ENCODE data around the gene PARD3B. TPM values are rescaled to one million over a fixed set of nuclear protein-coding genes. Genes with fewer than 3 reads are reported as not detected.

Gene PARD3B
- total and polyA plus RNA-seq, 2 of the 4 experiments (the other 2 are of a cell fraction): 3.3 to 15.6 TPM

GRCh38 chr2:204737296-204737695 is 192.0 kb downstream of the PARD3B start:
- Histone ChIP-seq H3K9me1 (ENCODE audit: insufficient read depth, low read length) (no peaks in the 10 kb centered on the region), H2AK5ac (ENCODE audit: low read depth, low read length) (no peak overlapping the region), H3K4me2 (ENCODE audit: low read depth, low read length) (no peak overlapping the region), H3K36me3 (ENCODE audit: control insufficient read depth, insufficient read depth, low read length) (no peaks in the 10 kb centered on the region), H4K8ac (ENCODE audit: low read depth in 2 of 2, low read length in 2 of 2) (no peak overlapping the region), H2AFZ (replicated peaks; ENCODE audit: low read length, poor library complexity) (no peak overlapping the region), H3K27me3 (ENCODE audit: control insufficient read depth, insufficient read depth, low read length) (no peaks in the 10 kb centered on the region), H2AK9ac (replicated peaks; ENCODE audit: low read depth, low read length, poor library complexity) (no peak overlapping the region), H3K56ac (ENCODE audit: extremely low read depth, insufficient read depth, low read length) (no peak overlapping the region), H2BK5ac (ENCODE audit: low read depth, low read length, poor library complexity, severe bottlenecking) (no peak overlapping the region), H3K9me3 (ENCODE audit: control insufficient read depth, insufficient read depth, low read length) (peaks cover 2% of the 10 kb centered on the region; the same call in 1 of the 2 replicates), H2BK120ac (ENCODE audit: low read depth, low read length) (no peak overlapping the region), H3K18ac (ENCODE audit: low read depth, low read length) (no peak overlapping the region), H2BK20ac (ENCODE audit: low read depth, low read length) (no peak overlapping the region), H3K14ac (replicated peaks; ENCODE audit: low read depth, low read length) (no peak overlapping the region), H2BK15ac (ENCODE audit: low read depth, low read length) (no peak overlapping the region), H3K4ac (ENCODE audit: low read depth, low read length) (no peak overlapping the region), H4K91ac (ENCODE audit: insufficient read depth, low read depth, low read length) (no peak overlapping the region), H3K27ac (ENCODE audit: insufficient read depth, low read length) (no peak overlapping the region), H3K23ac (ENCODE audit: low read depth, low read length) (no peak overlapping the region), H3K4me1 (ENCODE audit: control insufficient read depth, insufficient read depth, low read length) (peaks cover 2% of the 10 kb centered on the region), H3K9ac (ENCODE audit: low read depth, low read length) (no peak overlapping the region), H4K20me1 (ENCODE audit: insufficient read depth, low read length) (peaks cover 9% of the 10 kb centered on the region; the same call in 1 of the 2 replicates), H3K79me1 (ENCODE audit: low read depth in 1 of 2, low read length in 2 of 2) (peaks cover 23 to 24% of the 10 kb centered on the region in 2 experiments; a peak in 3 of 4 replicates), H3K4me3 (ENCODE audit: insufficient read depth, low read depth, low read length) (no peak overlapping the region), H4K5ac (ENCODE audit: low read depth, low read length) (no peak overlapping the region)
- CTCF ChIA-PET: no interaction called here
- POLR2A ChIA-PET (ENCODE audit: unreplicated experiment): no interaction called here
- DNase-seq: no peak
- in situ Hi-C loops (cut with MboI; ENCODE audit: low sequenced_read_pairs): no loop called here
- intact Hi-C loops (cut with micrococcal nuclease): no loop called here
- dilution Hi-C loops (cut with HindIII; ENCODE audit: low sequenced_read_pairs, unreplicated experiment): no loop called here
- BruUV-seq (replicated peaks): no TSS peak
- ATAC-seq (ENCODE audit: low read depth): no peak
- no CpG with 5 or more reads among the region's 1 CpG for WGBS, 2 experiments (ENCODE audit: extremely low coverage in 2 of 2, insufficient read length in 1 of 2)
- TF ChIP-seq NFE2L2 (IDR thresholded peaks at IDR 0.05; ENCODE audit: low read depth, low read length): no peak
- TF ChIP-seq, protein P1, sequence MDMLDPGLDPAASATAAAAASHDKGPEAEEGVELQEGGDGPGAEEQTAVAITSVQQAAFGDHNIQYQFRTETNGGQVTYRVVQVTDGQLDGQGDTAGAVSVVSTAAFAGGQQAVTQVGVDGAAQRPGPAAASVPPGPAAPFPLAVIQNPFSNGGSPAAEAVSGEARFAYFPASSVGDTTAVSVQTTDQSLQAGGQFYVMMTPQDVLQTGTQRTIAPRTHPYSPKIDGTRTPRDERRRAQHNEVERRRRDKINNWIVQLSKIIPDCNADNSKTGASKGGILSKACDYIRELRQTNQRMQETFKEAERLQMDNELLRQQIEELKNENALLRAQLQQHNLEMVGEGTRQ (IDR thresholded peaks at IDR 0.05; ENCODE audit: low read depth, low read length): no peak
- TF ChIP-seq SMC3 (IDR thresholded peaks at IDR 0.05; ENCODE audit: low read depth, low read length): no peak
- no peak for TF ChIP-seq MXI1 (IDR thresholded peaks at IDR 0.05; ENCODE audit: borderline replicate concordance, low read depth, low read length)
- TF ChIP-seq POLR2A (IDR thresholded peaks at IDR 0.05; ENCODE audit: low read depth, low read length): no peak
- TF ChIP-seq RAD21 (IDR thresholded peaks at IDR 0.05; ENCODE audit: low read length): no peak
- TF ChIP-seq BHLHE40 (IDR thresholded peaks at IDR 0.05; ENCODE audit: low read depth, low read length): no peak
- TF ChIP-seq, protein P2, sequence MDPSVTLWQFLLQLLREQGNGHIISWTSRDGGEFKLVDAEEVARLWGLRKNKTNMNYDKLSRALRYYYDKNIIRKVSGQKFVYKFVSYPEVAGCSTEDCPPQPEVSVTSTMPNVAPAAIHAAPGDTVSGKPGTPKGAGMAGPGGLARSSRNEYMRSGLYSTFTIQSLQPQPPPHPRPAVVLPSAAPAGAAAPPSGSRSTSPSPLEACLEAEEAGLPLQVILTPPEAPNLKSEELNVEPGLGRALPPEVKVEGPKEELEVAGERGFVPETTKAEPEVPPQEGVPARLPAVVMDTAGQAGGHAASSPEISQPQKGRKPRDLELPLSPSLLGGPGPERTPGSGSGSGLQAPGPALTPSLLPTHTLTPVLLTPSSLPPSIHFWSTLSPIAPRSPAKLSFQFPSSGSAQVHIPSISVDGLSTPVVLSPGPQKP (IDR thresholded peaks at IDR 0.05; ENCODE audit: borderline replicate concordance, low read depth, low read length): no peak
- TF ChIP-seq MAFK (IDR thresholded peaks at IDR 0.05; ENCODE audit: low read depth, low read length): no peak
- no peak for TF ChIP-seq RCOR1 (IDR thresholded peaks at IDR 0.05; ENCODE audit: insufficient replicate concordance, low read length)
- TF ChIP-seq, protein P3, sequence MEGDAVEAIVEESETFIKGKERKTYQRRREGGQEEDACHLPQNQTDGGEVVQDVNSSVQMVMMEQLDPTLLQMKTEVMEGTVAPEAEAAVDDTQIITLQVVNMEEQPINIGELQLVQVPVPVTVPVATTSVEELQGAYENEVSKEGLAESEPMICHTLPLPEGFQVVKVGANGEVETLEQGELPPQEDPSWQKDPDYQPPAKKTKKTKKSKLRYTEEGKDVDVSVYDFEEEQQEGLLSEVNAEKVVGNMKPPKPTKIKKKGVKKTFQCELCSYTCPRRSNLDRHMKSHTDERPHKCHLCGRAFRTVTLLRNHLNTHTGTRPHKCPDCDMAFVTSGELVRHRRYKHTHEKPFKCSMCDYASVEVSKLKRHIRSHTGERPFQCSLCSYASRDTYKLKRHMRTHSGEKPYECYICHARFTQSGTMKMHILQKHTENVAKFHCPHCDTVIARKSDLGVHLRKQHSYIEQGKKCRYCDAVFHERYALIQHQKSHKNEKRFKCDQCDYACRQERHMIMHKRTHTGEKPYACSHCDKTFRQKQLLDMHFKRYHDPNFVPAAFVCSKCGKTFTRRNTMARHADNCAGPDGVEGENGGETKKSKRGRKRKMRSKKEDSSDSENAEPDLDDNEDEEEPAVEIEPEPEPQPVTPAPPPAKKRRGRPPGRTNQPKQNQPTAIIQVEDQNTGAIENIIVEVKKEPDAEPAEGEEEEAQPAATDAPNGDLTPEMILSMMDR (conservative IDR thresholded peaks at IDR 0.05; ENCODE audit: low read depth, low read length): no peak
- no peak for TF ChIP-seq MAZ (IDR thresholded peaks at IDR 0.05; ENCODE audit: borderline replicate concordance, low read depth, low read length)
- no peak for TF ChIP-seq FOS (IDR thresholded peaks at IDR 0.05; ENCODE audit: low read depth, low read length)
- TF ChIP-seq CHD1 (IDR thresholded peaks at IDR 0.05; ENCODE audit: low read depth, low read length): no peak
- TF ChIP-seq RFX5 (IDR thresholded peaks at IDR 0.05; ENCODE audit: low read depth, low read length): no peak
- no peak for TF ChIP-seq CEBPB (IDR thresholded peaks at IDR 0.05; ENCODE audit: low read depth, low read length)
